ENCODE measurements around the gene ING4.

DNA sequence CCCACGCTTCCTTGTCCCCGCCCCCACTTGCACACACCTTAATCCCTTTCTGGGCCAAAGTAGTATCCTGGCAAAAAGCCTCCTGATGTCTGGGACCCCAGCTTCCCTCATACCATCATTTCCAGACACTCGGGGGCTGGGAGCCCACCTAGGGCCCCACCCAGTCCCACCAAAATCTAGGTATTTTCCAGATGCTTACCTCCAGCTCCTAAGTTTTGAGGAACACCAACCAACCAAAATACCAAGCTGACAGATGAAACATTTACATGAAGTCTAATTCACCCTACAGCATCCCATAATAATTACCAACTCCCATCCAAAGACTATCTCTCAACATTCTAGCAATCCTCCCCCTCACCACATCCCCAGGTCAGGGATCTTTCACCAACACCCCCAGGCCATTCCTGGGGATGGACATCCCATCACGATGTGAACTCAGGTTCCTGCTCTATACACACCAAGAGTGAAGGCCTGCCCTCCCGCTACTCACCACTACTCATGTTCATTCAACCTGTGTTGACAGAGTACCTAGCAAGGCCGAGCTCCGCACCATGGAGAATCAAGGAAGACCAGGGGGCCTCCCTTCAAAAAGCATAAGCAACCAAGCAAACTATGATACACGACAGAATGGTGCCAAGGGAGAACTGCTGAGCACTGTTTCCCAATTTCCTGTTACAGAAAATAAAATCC lies 54.2 kb downstream of the ING4 start:
- TF ChIP-seq ETV6 (CRISPR knock-in tag; conservative IDR thresholded peaks at IDR 0.05), result no peak
- TF ChIP-seq RFX5 (IDR thresholded peaks at IDR 0.05; ENCODE audit: low read depth, low read length), result no peak
- no peak for TF ChIP-seq ZNF292 (CRISPR knock-in tag; IDR thresholded peaks at IDR 0.05; ENCODE audit: borderline replicate concordance, low read depth)
- TF ChIP-seq ZNF557 (CRISPR knock-in tag; IDR thresholded peaks at IDR 0.05), result no peak
- no peak for TF ChIP-seq TBL1XR1 (IDR thresholded peaks at IDR 0.05; ENCODE audit: borderline replicate concordance, low read length, partially characterized antibody)
- TF ChIP-seq, protein P1, sequence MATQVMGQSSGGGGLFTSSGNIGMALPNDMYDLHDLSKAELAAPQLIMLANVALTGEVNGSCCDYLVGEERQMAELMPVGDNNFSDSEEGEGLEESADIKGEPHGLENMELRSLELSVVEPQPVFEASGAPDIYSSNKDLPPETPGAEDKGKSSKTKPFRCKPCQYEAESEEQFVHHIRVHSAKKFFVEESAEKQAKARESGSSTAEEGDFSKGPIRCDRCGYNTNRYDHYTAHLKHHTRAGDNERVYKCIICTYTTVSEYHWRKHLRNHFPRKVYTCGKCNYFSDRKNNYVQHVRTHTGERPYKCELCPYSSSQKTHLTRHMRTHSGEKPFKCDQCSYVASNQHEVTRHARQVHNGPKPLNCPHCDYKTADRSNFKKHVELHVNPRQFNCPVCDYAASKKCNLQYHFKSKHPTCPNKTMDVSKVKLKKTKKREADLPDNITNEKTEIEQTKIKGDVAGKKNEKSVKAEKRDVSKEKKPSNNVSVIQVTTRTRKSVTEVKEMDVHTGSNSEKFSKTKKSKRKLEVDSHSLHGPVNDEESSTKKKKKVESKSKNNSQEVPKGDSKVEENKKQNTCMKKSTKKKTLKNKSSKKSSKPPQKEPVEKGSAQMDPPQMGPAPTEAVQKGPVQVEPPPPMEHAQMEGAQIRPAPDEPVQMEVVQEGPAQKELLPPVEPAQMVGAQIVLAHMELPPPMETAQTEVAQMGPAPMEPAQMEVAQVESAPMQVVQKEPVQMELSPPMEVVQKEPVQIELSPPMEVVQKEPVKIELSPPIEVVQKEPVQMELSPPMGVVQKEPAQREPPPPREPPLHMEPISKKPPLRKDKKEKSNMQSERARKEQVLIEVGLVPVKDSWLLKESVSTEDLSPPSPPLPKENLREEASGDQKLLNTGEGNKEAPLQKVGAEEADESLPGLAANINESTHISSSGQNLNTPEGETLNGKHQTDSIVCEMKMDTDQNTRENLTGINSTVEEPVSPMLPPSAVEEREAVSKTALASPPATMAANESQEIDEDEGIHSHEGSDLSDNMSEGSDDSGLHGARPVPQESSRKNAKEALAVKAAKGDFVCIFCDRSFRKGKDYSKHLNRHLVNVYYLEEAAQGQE (IDR thresholded peaks at IDR 0.05; ENCODE audit: borderline replicate concordance in 1 of 2, low read depth in 1 of 2, low read length in 2 of 2), result no peak
- TF ChIP-seq CHD2 (IDR thresholded peaks at IDR 0.05; ENCODE audit: low read depth, low read length), result no peak
- no peak for TF ChIP-seq EZH2 (conservative IDR thresholded peaks at IDR 0.05; ENCODE audit: low read depth, low read length)
- TF ChIP-seq FOXK1 (CRISPR knock-in tag; IDR thresholded peaks at IDR 0.05; ENCODE audit: borderline replicate concordance, low read depth), result no peak
- no peak for TF ChIP-seq MXI1 (IDR thresholded peaks at IDR 0.05; ENCODE audit: borderline replicate concordance, low read depth, low read length)
- TF ChIP-seq MEIS2 (CRISPR knock-in tag; IDR thresholded peaks at IDR 0.05), result no peak
